Measurements from ENCODE around the gene CNTN1. TPM values are rescaled to one million over a fixed set of nuclear protein-coding genes. Genes with fewer than 3 reads are reported as not detected.

Gene CNTN1
- polyA plus RNA-seq, 1 donor (not counting 4 experiments of a cell fraction or from before 2014, with no cell fraction given): 19.0 TPM

GRCh38 chr12:41067941-41068645 lies 375.9 kb downstream of the CNTN1 start:
- H3K4me3 ChIP-seq (ENCODE audit: control insufficient read depth in 2 of 3, extremely low read depth in 1 of 3, insufficient read depth in 2 of 3, low read depth in 1 of 3, low read length in 3 of 3): no peak overlapping the region
- no peak overlapping the region for H3K9ac ChIP-seq (ENCODE audit: control insufficient read depth, extremely low read depth, insufficient read depth, low read length)
- H3K4me1 ChIP-seq (ENCODE audit: control insufficient read depth, extremely low read depth, insufficient read depth, low read length): no peaks in the 10 kb centered on the region
- no peaks in the 10 kb centered on the region for H3K36me3 ChIP-seq (ENCODE audit: control insufficient read depth in 2 of 2, extremely low read depth in 1 of 2, insufficient read depth in 2 of 2, low read length in 2 of 2)
- H3K27me3 ChIP-seq (ENCODE audit: control insufficient read depth, extremely low read depth, insufficient read depth, low read length): no peaks in the 10 kb centered on the region
- H2AFZ ChIP-seq (ENCODE audit: control insufficient read depth, low read length): no peak overlapping the region
- no peak for FAIRE-seq
- H3K9me1 ChIP-seq (ENCODE audit: control insufficient read depth, extremely low read depth, insufficient read depth, low read length): no peaks in the 10 kb centered on the region
- no peak overlapping the region for H3K4me2 ChIP-seq (ENCODE audit: control insufficient read depth, extremely low read depth, insufficient read depth, low read depth, low read length)
- dilution Hi-C loops (cut with MboI; ENCODE audit: extremely low pct_ligation_motif_present, low sequenced_read_pairs): no loop called here
- no peaks in the 10 kb centered on the region for H3K9me3 ChIP-seq (ENCODE audit: control insufficient read depth, low read depth, low read length)
- TF ChIP-seq EZH2 (IDR thresholded peaks at IDR 0.05; ENCODE audit: low read length) (no peak), CTCF (optimal IDR thresholded peaks at IDR 0.05 in 1 of 3, IDR thresholded peaks at IDR 0.05 in 1 of 3, conservative IDR thresholded peaks at IDR 0.05 in 1 of 3; ENCODE audit: extremely low read depth in 1 of 3, insufficient read depth in 2 of 3, low read length in 3 of 3) (no peak)
- DNase-seq (ENCODE audit: low read depth, low spot score): no peak
- H3K79me2 ChIP-seq (ENCODE audit: control insufficient read depth, insufficient read depth, low read length): no peaks in the 10 kb centered on the region
- H3K27ac ChIP-seq (ENCODE audit: control insufficient read depth, insufficient read depth, low read length): no peak overlapping the region
- H4K20me1 ChIP-seq (ENCODE audit: control insufficient read depth, extremely low read depth, insufficient read depth, low read length): no peaks in the 10 kb centered on the region

- TF ChIP-seq CTCF (optimal IDR thresholded peaks at IDR 0.05 in 1 of 3, IDR thresholded peaks at IDR 0.05 in 1 of 3, conservative IDR thresholded peaks at IDR 0.05 in 1 of 3; ENCODE audit: extremely low read depth in 1 of 3, insufficient read depth in 2 of 3, low read length in 3 of 3) (no peak), EZH2 (IDR thresholded peaks at IDR 0.05; ENCODE audit: low read length) (no peak)
- dilution Hi-C loops (cut with MboI; ENCODE audit: extremely low pct_ligation_motif_present, low sequenced_read_pairs): no loop called here
- no peaks in the 10 kb centered on the region for H3K36me3 ChIP-seq (ENCODE audit: control insufficient read depth in 2 of 2, extremely low read depth in 1 of 2, insufficient read depth in 2 of 2, low read length in 2 of 2)
- DNase-seq (ENCODE audit: low read depth, low spot score): no peak
- H3K4me3 ChIP-seq (ENCODE audit: control insufficient read depth in 2 of 3, extremely low read depth in 1 of 3, insufficient read depth in 2 of 3, low read depth in 1 of 3, low read length in 3 of 3): no peak overlapping the region
- H3K9ac ChIP-seq (ENCODE audit: control insufficient read depth, extremely low read depth, insufficient read depth, low read length): no peak overlapping the region
- no peaks in the 10 kb centered on the region for H3K27me3 ChIP-seq (ENCODE audit: control insufficient read depth, extremely low read depth, insufficient read depth, low read length)
- FAIRE-seq: no peak
- H3K9me3 ChIP-seq (ENCODE audit: control insufficient read depth, low read depth, low read length): no peaks in the 10 kb centered on the region
- H3K4me2 ChIP-seq (ENCODE audit: control insufficient read depth, extremely low read depth, insufficient read depth, low read depth, low read length): no peak overlapping the region
- H3K4me1 ChIP-seq (ENCODE audit: control insufficient read depth, extremely low read depth, insufficient read depth, low read length): peaks cover 5% of the 10 kb centered on the region
- H2AFZ ChIP-seq (ENCODE audit: control insufficient read depth, low read length): no peak overlapping the region
- no peaks in the 10 kb centered on the region for H4K20me1 ChIP-seq (ENCODE audit: control insufficient read depth, extremely low read depth, insufficient read depth, low read length)
- H3K27ac ChIP-seq (ENCODE audit: control insufficient read depth, insufficient read depth, low read length): no peak overlapping the region
- H3K9me1 ChIP-seq (ENCODE audit: control insufficient read depth, extremely low read depth, insufficient read depth, low read length): no peaks in the 10 kb centered on the region
- H3K79me2 ChIP-seq (ENCODE audit: control insufficient read depth, insufficient read depth, low read length): no peaks in the 10 kb centered on the region
Observed at GRCh38 chr12:41073633-41074472, 381.6 kb downstream of the CNTN1 start.

Measured in keratinocyte (primary cell).